DND-41 (cell line): ENCODE measurements around the gene FADS1.

ENCODE experiments used
- EZH2 ChIP-seq: IDR thresholded peaks from 3 replicates; pipeline ENCODE4 v1.6.1; 2012; ENCODE audit warnings: borderline replicate concordance, low read depth, mild to moderate bottlenecking, moderate library complexity, low read length, inconsistent platforms; ENCODE audit not compliant: severe bottlenecking
- TF ChIP-seq, protein P1 (sequence below): IDR thresholded peaks from 2 replicates; pipeline ENCODE4 v1.5.1; 2012; ENCODE audit warnings: borderline replicate concordance, low read length, moderate library complexity, mild to moderate bottlenecking; ENCODE audit not compliant: poor library complexity, severe bottlenecking; ENCODE audit errors: extremely low read depth

DNA sequence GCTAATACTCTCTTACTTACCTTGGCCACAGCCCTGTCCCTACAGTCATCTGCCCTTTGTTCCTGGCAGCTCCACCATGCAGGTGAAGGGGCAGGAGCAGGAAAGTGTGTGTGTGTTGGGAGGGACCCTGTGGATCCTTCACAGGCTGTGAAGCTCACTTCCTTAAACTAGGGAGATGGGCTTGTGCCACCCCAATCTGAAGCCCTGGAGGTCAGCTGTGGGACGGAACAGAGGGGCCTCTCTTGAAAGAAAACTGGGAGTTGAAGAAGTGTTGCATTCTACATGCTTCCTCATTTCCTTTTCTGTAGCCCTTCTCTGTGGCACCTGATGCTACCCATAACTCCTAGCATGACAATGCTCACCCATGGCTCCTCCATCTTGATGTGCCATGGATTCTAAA lies 11.7 kb downstream of the FADS1 start:
- TF ChIP-seq, protein P1, sequence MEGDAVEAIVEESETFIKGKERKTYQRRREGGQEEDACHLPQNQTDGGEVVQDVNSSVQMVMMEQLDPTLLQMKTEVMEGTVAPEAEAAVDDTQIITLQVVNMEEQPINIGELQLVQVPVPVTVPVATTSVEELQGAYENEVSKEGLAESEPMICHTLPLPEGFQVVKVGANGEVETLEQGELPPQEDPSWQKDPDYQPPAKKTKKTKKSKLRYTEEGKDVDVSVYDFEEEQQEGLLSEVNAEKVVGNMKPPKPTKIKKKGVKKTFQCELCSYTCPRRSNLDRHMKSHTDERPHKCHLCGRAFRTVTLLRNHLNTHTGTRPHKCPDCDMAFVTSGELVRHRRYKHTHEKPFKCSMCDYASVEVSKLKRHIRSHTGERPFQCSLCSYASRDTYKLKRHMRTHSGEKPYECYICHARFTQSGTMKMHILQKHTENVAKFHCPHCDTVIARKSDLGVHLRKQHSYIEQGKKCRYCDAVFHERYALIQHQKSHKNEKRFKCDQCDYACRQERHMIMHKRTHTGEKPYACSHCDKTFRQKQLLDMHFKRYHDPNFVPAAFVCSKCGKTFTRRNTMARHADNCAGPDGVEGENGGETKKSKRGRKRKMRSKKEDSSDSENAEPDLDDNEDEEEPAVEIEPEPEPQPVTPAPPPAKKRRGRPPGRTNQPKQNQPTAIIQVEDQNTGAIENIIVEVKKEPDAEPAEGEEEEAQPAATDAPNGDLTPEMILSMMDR = no peak
- TF ChIP-seq EZH2 = no peak
